ENCODE results near the gene FBXL7. TPM values are rescaled to one million over a fixed set of nuclear protein-coding genes. Genes with fewer than 3 reads are reported as not detected.

Gene FBXL7
- total RNA-seq, 4 donors from 2014 or later: 2.1 to 25.6 (median 6.5) TPM

- Histone ChIP-seq H3K4me1 (peaks cover 0 to 3% (median 0%) of the 10 kb centered on the region in 4 donors), H3K27me3 (no peaks in the 10 kb centered on the region), H3K9me3 (no peaks in the 10 kb centered on the region), H3K36me3 (no peaks in the 10 kb centered on the region), H3K4me3 (no peak overlapping the region), H3K27ac (no peak overlapping the region)
- TF ChIP-seq POLR2A (IDR thresholded peaks at IDR 0.05): no peak
- TF ChIP-seq, protein P1, sequence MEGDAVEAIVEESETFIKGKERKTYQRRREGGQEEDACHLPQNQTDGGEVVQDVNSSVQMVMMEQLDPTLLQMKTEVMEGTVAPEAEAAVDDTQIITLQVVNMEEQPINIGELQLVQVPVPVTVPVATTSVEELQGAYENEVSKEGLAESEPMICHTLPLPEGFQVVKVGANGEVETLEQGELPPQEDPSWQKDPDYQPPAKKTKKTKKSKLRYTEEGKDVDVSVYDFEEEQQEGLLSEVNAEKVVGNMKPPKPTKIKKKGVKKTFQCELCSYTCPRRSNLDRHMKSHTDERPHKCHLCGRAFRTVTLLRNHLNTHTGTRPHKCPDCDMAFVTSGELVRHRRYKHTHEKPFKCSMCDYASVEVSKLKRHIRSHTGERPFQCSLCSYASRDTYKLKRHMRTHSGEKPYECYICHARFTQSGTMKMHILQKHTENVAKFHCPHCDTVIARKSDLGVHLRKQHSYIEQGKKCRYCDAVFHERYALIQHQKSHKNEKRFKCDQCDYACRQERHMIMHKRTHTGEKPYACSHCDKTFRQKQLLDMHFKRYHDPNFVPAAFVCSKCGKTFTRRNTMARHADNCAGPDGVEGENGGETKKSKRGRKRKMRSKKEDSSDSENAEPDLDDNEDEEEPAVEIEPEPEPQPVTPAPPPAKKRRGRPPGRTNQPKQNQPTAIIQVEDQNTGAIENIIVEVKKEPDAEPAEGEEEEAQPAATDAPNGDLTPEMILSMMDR (IDR thresholded peaks at IDR 0.05): no peak
- DNase-seq: no peak
Measured at GRCh38 chr5:15521381-15522186, 21.6 kb downstream of the FBXL7 start.

DNA sequence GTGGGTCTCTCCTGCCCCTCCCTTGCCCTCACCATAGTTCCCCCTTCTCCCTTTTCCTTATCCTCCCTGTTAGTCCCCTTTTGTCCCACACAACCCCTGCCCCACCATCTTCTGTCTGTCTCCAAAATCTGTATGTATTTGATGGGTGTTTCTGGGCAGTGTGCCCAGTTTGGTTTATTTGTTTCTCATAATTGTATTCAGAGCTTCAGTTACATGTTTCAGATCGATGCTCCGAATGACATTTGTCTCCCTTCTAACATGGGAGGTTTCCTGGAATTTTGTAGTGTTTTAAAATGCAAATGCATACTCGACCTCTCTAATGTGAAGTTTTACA is 22.2 kb downstream of the FBXL7 start:
- Histone ChIP-seq H3K4me3 (no peak overlapping the region), H3K27ac (no peak overlapping the region), H3K4me1 (peaks cover 0 to 3% (median 0%) of the 10 kb centered on the region in 4 donors), H3K27me3 (no peaks in the 10 kb centered on the region), H3K9me3 (no peaks in the 10 kb centered on the region), H3K36me3 (no peaks in the 10 kb centered on the region)
- DNase-seq: no peak
- TF ChIP-seq, protein P1 (IDR thresholded peaks at IDR 0.05): no peak
- TF ChIP-seq POLR2A (IDR thresholded peaks at IDR 0.05): no peak

GRCh38 chr5:15524712-15525111 is 24.7 kb downstream of the FBXL7 start:
- no peak for DNase-seq
- H3K27me3 ChIP-seq: no peaks in the 10 kb centered on the region
- no peaks in the 10 kb centered on the region for H3K9me3 ChIP-seq
- H3K36me3 ChIP-seq: no peaks in the 10 kb centered on the region
- H3K4me3 ChIP-seq: no peak overlapping the region
- TF ChIP-seq POLR2A (IDR thresholded peaks at IDR 0.05): no peak
- TF ChIP-seq, protein P1 (IDR thresholded peaks at IDR 0.05): no peak
- H3K27ac ChIP-seq: no peak overlapping the region
- H3K4me1 ChIP-seq: peaks cover 0 to 3% (median 0%) of the 10 kb centered on the region in 4 donors

- H3K27me3 ChIP-seq: no peaks in the 10 kb centered on the region
- H3K36me3 ChIP-seq: no peaks in the 10 kb centered on the region
- no peak overlapping the region for H3K4me3 ChIP-seq
- H3K9me3 ChIP-seq: no peaks in the 10 kb centered on the region
- no peak for TF ChIP-seq POLR2A (IDR thresholded peaks at IDR 0.05)
- H3K4me1 ChIP-seq: peaks cover 0 to 3% (median 0%) of the 10 kb centered on the region in 4 donors
- no peak for DNase-seq
- no peak overlapping the region for H3K27ac ChIP-seq
Measured at GRCh38 chr5:15525703-15526275, 25.8 kb downstream of the FBXL7 start.

GRCh38 chr5:15526413-15526812 is 26.4 kb downstream of the FBXL7 start:
- no peaks in the 10 kb centered on the region for H3K9me3 ChIP-seq
- H3K27me3 ChIP-seq: no peaks in the 10 kb centered on the region
- H3K4me3 ChIP-seq: no peak overlapping the region
- H3K4me1 ChIP-seq: peaks cover 0 to 3% (median 0%) of the 10 kb centered on the region in 4 donors
- no peak overlapping the region for H3K27ac ChIP-seq
- H3K36me3 ChIP-seq: no peaks in the 10 kb centered on the region
- no peak for TF ChIP-seq POLR2A (IDR thresholded peaks at IDR 0.05)
- TF ChIP-seq, protein P1 (IDR thresholded peaks at IDR 0.05): no peak
- DNase-seq: no peak

DNA sequence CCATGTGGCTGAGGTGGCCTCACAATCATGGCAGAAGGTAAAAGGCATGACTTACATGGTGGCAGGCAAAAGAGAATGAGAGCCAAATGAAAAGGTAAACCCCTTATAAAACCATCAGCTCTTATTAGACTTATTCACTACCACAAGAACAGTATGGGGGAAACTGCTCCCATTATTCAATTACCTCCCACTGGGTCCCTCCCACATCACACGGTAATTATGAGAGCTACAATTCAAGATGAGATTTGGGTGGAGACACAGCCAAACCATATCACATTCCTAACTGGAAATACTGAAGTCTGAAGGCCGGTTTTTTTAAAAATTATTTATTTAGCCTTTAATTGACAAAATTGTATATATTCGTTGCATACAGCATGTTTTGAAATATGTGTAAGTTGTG is 28.5 kb downstream of the FBXL7 start:
- TF ChIP-seq, protein P1 (IDR thresholded peaks at IDR 0.05): no peak
- no peak for TF ChIP-seq POLR2A (IDR thresholded peaks at IDR 0.05)
- H3K36me3 ChIP-seq: no peaks in the 10 kb centered on the region

More for the DNA sequence above, 28.5 kb downstream of the FBXL7 start:
- DNase-seq: no peak
- Histone ChIP-seq H3K9me3 (no peaks in the 10 kb centered on the region), H3K27ac (no peak overlapping the region), H3K27me3 (no peaks in the 10 kb centered on the region), H3K4me3 (no peak overlapping the region), H3K4me1 (no peaks in the 10 kb centered on the region)
